CD4-positive, alpha-beta T cell (primary cell): ENCODE results near the gene CPNE1. TPM values are rescaled to one million over a fixed set of nuclear protein-coding genes. Genes with fewer than 3 reads are reported as not detected.

Experiments
- ATAC-seq: fragments of 200-7000 bp; cut with Tn5 transposase; one replicate; pipeline ENCODE4 v1.10.0; 2022; ENCODE audit warnings: mild to moderate bottlenecking; ENCODE audit not compliant: poor library complexity
- CTCF ChIA-PET: fragments of 350-600 bp; sonication (Branson Sonifier 250); formaldehyde crosslinking; loops from one replicate; lab custom pipeline; 2021; ENCODE audit warnings: antibody characterized with exemption, inconsistent platforms; lab: Charles Lee
- POLR2A ChIA-PET: fragments of 350-600 bp; sonication (Branson Sonifier 250); formaldehyde crosslinking; loops from one replicate; lab custom pipeline; 2021; ENCODE audit warnings: antibody characterized with exemption, inconsistent platforms; lab: Charles Lee
- DNase-seq, 14 experiments: peaks; one replicate each; pipeline ENCODE4 v3.0.0-alpha.2; 2013 to 2020; ENCODE audit warnings: mixed read lengths in 2 of 14
- H3K27ac ChIP-seq, 2 donors: one replicate each; pipeline versions ENCODE4 v1.5.1 to v1.7.0; 2013; ENCODE audit warnings: low read length in 2 of 2, low read depth in 1 of 2, mild to moderate bottlenecking in 1 of 2
- H3K27me3 ChIP-seq, 2 experiments: 1 replicate in 1 of 2; 2 replicates in 1 of 2; pipeline versions ENCODE4 v1.6.1 to v1.7.0; 2013; ENCODE audit warnings: low read length in 2 of 2, control low read depth in 1 of 2, mild to moderate bottlenecking in 1 of 2, moderate library complexity in 1 of 2; ENCODE audit not compliant: insufficient read depth in 2 of 2, control insufficient read depth in 1 of 2
- H3K36me3 ChIP-seq: one replicate; pipeline ENCODE4 v1.6.1; 2013; ENCODE audit warnings: low read length, control low read depth; ENCODE audit not compliant: insufficient read depth
- H3K4me1 ChIP-seq: one replicate; pipeline ENCODE4 v1.6.1; 2013; ENCODE audit warnings: low read length, control low read depth; ENCODE audit not compliant: insufficient read depth
- H3K4me3 ChIP-seq: one replicate; pipeline ENCODE4 v1.5.1; 2013; ENCODE audit warnings: mild to moderate bottlenecking, low read length, moderate library complexity
- H3K9me3 ChIP-seq, 2 experiments: 1 replicate in 1 of 2; 2 replicates in 1 of 2; pipeline versions ENCODE4 v1.6.1 to v1.7.0; 2013; ENCODE audit warnings: low read length in 2 of 2, mild to moderate bottlenecking in 2 of 2, control low read depth in 1 of 2, moderate library complexity in 1 of 2; ENCODE audit not compliant: control insufficient read depth in 1 of 2, insufficient read depth in 1 of 2
- H3K27ac Mint-ChIP-seq: one replicate; pipeline ENCODE4 v1.8.0; 2020; ENCODE audit warnings: mixed read lengths
- H3K27me3 Mint-ChIP-seq: one replicate; pipeline ENCODE4 v1.8.0; 2021; ENCODE audit warnings: mixed read lengths
- H3K36me3 Mint-ChIP-seq: one replicate; pipeline ENCODE4 v1.8.0; 2021; ENCODE audit warnings: low read depth, mixed read lengths
- H3K4me1 Mint-ChIP-seq: one replicate; pipeline ENCODE4 v1.8.0; 2021; ENCODE audit warnings: low read depth, mixed read lengths
- H3K4me3 Mint-ChIP-seq: one replicate; pipeline ENCODE4 v1.8.0; 2020; ENCODE audit warnings: mild to moderate bottlenecking, mixed read lengths
- H3K9me3 Mint-ChIP-seq: one replicate; pipeline ENCODE4 v1.8.0; 2020; ENCODE audit warnings: mixed read lengths
- intact Hi-C, 2 experiments: fragments of 100-400 bp; cut with DNase I in 1 of 2; cut with micrococcal nuclease in 1 of 2; formaldehyde crosslinking; loops; one replicate each; pipeline versions ENCODE4 v1.15.1 to v1.9.0; 2023 to 2025; cut with DNase I, micrococcal nuclease
- total RNA-seq, 174 experiments: library from RNA in 2 of 174; stranded (reverse) in 2 of 174; gene quantifications; one replicate each; pipeline ENCODE4 v1.2.3 and lab custom pipeline; 2021 to 2026
- TF ChIP-seq, protein P1 (sequence below): fragments of 200-600 bp; IDR thresholded peaks from one replicate; pipeline ENCODE4 v1.8.0; 2022; ENCODE audit warnings: antibody characterized with exemption, mild to moderate bottlenecking

CPNE1 gene
- total RNA-seq, 2 experiments from 2014 or later, result 146 to 153 TPM

DNA sequence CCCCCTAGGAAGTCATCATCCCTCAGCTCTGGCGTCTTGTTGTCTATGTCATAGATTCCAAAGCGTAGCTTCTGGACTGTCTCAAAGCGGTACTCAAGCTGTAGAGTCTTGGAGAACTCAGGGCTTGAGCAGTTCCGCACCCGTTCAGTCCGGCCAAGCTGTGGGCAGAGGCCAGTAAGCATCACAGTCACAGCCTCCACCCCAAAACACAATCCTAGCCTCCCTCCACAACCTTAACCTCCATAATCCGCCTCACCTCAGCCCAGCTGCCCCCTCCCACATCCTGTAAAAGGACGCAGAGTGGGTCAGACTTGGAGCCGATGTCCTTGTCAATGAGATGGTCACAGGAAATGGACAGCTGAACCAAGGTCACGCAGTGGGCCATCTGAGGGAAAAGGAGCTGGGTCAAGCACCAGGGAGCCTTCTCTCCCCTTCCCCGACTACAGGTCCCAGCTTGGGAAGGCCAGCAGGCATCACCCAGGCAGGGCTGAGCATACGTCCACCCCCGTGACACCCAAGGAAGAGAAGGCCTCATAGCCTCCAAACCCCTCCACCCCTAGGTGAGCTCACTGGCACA lies 32.1 kb downstream of the CPNE1 start:
- POLR2A ChIA-PET, result no interaction called here
- H3K36me3 ChIP-seq, result peaks cover 51% of the 10 kb centered on the region
- H3K4me3 Mint-ChIP-seq, result no peak overlapping the region
- ATAC-seq, result no peak
- H3K27ac ChIP-seq, result no peak overlapping the region
- H3K9me3 Mint-ChIP-seq, result no peaks in the 10 kb centered on the region
- H3K4me1 ChIP-seq, result peaks cover 7% of the 10 kb centered on the region
- peak overlapping the region; percentile 24 for H3K27ac Mint-ChIP-seq
- CTCF ChIA-PET, result interaction anchor here (0.8 kb wide), 1 partner anchor 27 kb away, joined by 3 read pairs; no protein-coding TSS in a partner anchor
- H3K27me3 ChIP-seq, result no peaks in the 10 kb centered on the region
- no peaks in the 10 kb centered on the region for H3K9me3 ChIP-seq
- TF ChIP-seq, protein P1, sequence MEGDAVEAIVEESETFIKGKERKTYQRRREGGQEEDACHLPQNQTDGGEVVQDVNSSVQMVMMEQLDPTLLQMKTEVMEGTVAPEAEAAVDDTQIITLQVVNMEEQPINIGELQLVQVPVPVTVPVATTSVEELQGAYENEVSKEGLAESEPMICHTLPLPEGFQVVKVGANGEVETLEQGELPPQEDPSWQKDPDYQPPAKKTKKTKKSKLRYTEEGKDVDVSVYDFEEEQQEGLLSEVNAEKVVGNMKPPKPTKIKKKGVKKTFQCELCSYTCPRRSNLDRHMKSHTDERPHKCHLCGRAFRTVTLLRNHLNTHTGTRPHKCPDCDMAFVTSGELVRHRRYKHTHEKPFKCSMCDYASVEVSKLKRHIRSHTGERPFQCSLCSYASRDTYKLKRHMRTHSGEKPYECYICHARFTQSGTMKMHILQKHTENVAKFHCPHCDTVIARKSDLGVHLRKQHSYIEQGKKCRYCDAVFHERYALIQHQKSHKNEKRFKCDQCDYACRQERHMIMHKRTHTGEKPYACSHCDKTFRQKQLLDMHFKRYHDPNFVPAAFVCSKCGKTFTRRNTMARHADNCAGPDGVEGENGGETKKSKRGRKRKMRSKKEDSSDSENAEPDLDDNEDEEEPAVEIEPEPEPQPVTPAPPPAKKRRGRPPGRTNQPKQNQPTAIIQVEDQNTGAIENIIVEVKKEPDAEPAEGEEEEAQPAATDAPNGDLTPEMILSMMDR, result no peak
- peaks cover 64% of the 10 kb centered on the region for H3K36me3 Mint-ChIP-seq
- H3K4me3 ChIP-seq, result no peak overlapping the region
- DNase-seq, result no peak
- H3K4me1 Mint-ChIP-seq, result peaks cover 29% of the 10 kb centered on the region
- no peaks in the 10 kb centered on the region for H3K27me3 Mint-ChIP-seq
- intact Hi-C loops, result no loop called here

DNA sequence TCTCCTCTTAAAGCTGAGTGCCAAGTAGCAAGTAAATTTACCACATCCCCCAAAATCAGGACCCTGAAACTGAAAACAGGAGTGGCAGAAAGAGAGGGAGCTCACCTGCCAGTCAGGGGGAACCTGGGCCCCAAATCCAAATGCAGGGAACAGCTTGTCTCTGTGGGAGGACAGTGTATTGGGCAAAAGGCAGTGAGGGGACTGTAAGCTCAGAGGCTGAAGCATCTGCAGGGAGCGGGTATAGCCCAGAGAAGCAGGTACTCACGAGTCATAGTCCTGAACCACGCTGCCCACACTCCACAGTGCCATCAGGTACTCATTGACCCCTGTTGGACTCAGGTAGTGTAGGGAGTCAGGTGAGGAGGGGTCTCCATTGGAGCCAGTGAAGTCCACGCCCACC lies 34.1 kb downstream of the CPNE1 start:
- ChIA-PET CTCF (interaction anchor here (0.9 kb wide), 1 partner anchor 84 kb away, joined by 3 read pairs; no protein-coding TSS in a partner anchor), POLR2A (interaction anchor here (1.1 kb wide), 1 partner anchor 12 kb away, joined by 4 read pairs; no protein-coding TSS in a partner anchor)
- H3K4me3 Mint-ChIP-seq, result no peak overlapping the region
- TF ChIP-seq, protein P1, result no peak
- intact Hi-C loops, result loop anchor here in 1 of 2 experiments (2.0 kb wide), 1 partner anchor 14 kb away; no protein-coding TSS in a partner anchor
- H3K27ac Mint-ChIP-seq, result peak overlapping the region; percentile 39
- peaks cover under 1% of the 10 kb centered on the region for H3K4me1 ChIP-seq
- H3K27ac ChIP-seq, result no peak overlapping the region
- ATAC-seq, result no peak
- no peaks in the 10 kb centered on the region for H3K9me3 Mint-ChIP-seq
- no peaks in the 10 kb centered on the region for H3K27me3 Mint-ChIP-seq
- no peak for DNase-seq
- peaks cover 84% of the 10 kb centered on the region for H3K36me3 Mint-ChIP-seq
- no peak overlapping the region for H3K4me3 ChIP-seq
- H3K27me3 ChIP-seq, result no peaks in the 10 kb centered on the region
- H3K36me3 ChIP-seq, result peaks cover 69% of the 10 kb centered on the region
- peaks cover 16% of the 10 kb centered on the region for H3K4me1 Mint-ChIP-seq
- no peaks in the 10 kb centered on the region for H3K9me3 ChIP-seq

DNA sequence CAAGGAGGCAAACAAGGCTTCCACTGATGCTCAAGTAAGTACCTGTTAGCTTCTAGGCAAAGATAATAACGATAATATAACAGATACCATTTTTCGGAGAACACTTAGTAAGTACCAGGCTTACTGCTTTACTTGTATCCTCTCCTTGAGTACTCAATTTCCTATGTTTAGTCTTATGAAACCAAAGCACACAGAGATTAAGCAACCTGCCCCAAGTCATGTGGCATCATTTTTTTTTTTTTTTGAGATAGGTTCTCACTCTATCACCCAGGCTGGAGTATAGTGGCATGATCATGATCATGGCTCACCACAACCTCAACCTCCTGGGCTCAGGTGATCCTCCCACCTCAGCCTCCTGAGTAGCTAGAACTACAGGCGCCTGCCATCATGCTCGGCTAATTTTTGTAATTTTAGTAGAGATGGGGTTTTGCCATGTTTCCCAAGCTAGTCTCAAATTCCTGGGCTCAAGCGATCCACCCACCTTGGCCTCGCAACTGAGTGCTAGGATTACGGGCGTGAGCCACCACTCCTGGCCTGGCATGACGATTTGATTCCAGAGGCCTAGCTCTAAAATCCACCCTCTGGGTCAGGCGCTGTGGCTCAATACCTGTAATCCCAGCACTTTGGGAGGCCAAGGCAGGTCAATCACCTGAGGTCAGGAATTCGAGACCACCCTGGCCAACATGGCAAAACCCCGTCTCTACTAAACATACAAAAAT lies 35.1 kb downstream of the CPNE1 start:
- peaks cover 84% of the 10 kb centered on the region for H3K36me3 Mint-ChIP-seq
- ATAC-seq (no peak), DNase-seq (no peak)
- no peak overlapping the region for H3K4me3 Mint-ChIP-seq
- H3K4me1 ChIP-seq, result no peaks in the 10 kb centered on the region
- H3K9me3 ChIP-seq, result no peaks in the 10 kb centered on the region
- H3K4me3 ChIP-seq, result no peak overlapping the region
- no peaks in the 10 kb centered on the region for H3K9me3 Mint-ChIP-seq
- H3K27ac Mint-ChIP-seq, result peak overlapping the region; percentile 25
- peaks cover 72% of the 10 kb centered on the region for H3K36me3 ChIP-seq
- no peaks in the 10 kb centered on the region for H3K27me3 Mint-ChIP-seq
- TF ChIP-seq, protein P1, result no peak
- H3K27me3 ChIP-seq, result no peaks in the 10 kb centered on the region
- H3K27ac ChIP-seq, result no peak overlapping the region
- ChIA-PET POLR2A (interaction anchor here (1.1 kb wide), 1 partner anchor 11 kb away, joined by 4 read pairs; no protein-coding TSS in a partner anchor), CTCF (no interaction called here)
- peaks cover 6% of the 10 kb centered on the region for H3K4me1 Mint-ChIP-seq
- intact Hi-C loops, result loop anchor here in 1 of 2 experiments (2.0 kb wide), 1 partner anchor 13 kb away; no protein-coding TSS in a partner anchor
